Loucy (cell line): Measurements from ENCODE around the gene RCAN1.

Experiments
- H2AFZ ChIP-seq: fragments of 200-600 bp; sonication (generic); 2 replicates; pipeline ENCODE4 v1.6.0; 2016; ENCODE audit warnings: antibody characterized with exemption, mild to moderate bottlenecking, low read length, moderate library complexity
- H3F3A ChIP-seq: fragments of 200-600 bp; 2 replicates; pipeline ENCODE4 v1.6.0; 2016; ENCODE audit warnings: antibody characterized with exemption, low read depth, mild to moderate bottlenecking
- H3K27me3 ChIP-seq: fragments of 200-600 bp; sonication (generic); 2 replicates; pipeline ENCODE4 v1.6.1; 2014; ENCODE audit warnings: low read length, mild to moderate bottlenecking; ENCODE audit not compliant: insufficient read depth, poor library complexity, severe bottlenecking
- H3K36me3 ChIP-seq: fragments of 200-600 bp; sonication (generic); 2 replicates; pipeline ENCODE4 v1.6.1; 2016; ENCODE audit warnings: low read length; ENCODE audit not compliant: insufficient read depth
- H3K4me1 ChIP-seq: fragments of 200-600 bp; sonication (generic); 2 replicates; pipeline ENCODE4 v1.5.1; 2014; ENCODE audit warnings: low read length, mild to moderate bottlenecking; ENCODE audit not compliant: insufficient read depth, poor library complexity, severe bottlenecking
- H3K4me2 ChIP-seq: fragments of 200-600 bp; sonication (generic); 2 replicates; pipeline ENCODE4 v1.6.0; 2014; ENCODE audit warnings: antibody characterized with exemption, low read length, low read depth, mild to moderate bottlenecking; ENCODE audit not compliant: poor library complexity, severe bottlenecking
- H3K4me3 ChIP-seq: fragments of 200-600 bp; sonication (generic); 2 replicates; pipeline ENCODE4 v1.5.1; 2014; ENCODE audit warnings: low read length, mild to moderate bottlenecking, mixed read lengths; ENCODE audit not compliant: poor library complexity, severe bottlenecking
- H3K79me2 ChIP-seq: fragments of 200-600 bp; sonication (generic); 2 replicates; pipeline ENCODE4 v1.6.1; 2014; ENCODE audit warnings: low read length; ENCODE audit not compliant: insufficient read depth
- H3K9ac ChIP-seq: fragments of 200-600 bp; sonication (generic); 2 replicates; pipeline ENCODE4 v1.6.0; 2014; ENCODE audit warnings: mild to moderate bottlenecking, low read depth, low read length, moderate library complexity; ENCODE audit not compliant: poor library complexity, severe bottlenecking
- H3K9me2 ChIP-seq: fragments of 200-600 bp; sonication (generic); replicated peaks from 2 replicates; pipeline ENCODE4 v1.6.1; 2016; ENCODE audit warnings: low read depth, low read length, mixed read lengths
- H3K9me3 ChIP-seq: fragments of 200-600 bp; sonication (generic); 2 replicates; pipeline ENCODE4 v1.6.1; 2014; ENCODE audit warnings: mild to moderate bottlenecking, antibody characterized with exemption, low read length, low read depth; ENCODE audit not compliant: insufficient read depth
- H4K20me1 ChIP-seq: fragments of 200-600 bp; sonication (generic); 2 replicates; pipeline ENCODE4 v1.6.0; 2014; ENCODE audit warnings: antibody characterized with exemption, low read length, mild to moderate bottlenecking; ENCODE audit not compliant: insufficient read depth, poor library complexity, severe bottlenecking
- EZH2phosphoT487 ChIP-seq: fragments of 200-600 bp; IDR thresholded peaks from 2 replicates; pipeline ENCODE4 v1.6.1; 2018; ENCODE audit warnings: antibody characterized with exemption, mild to moderate bottlenecking, moderate library complexity, borderline replicate concordance
- TF ChIP-seq, protein P1 (sequence below): fragments of 200-600 bp; sonication (generic); conservative IDR thresholded peaks from 2 replicates; pipeline ENCODE4 v1.5.1; 2014; ENCODE audit warnings: mild to moderate bottlenecking, antibody characterized with exemption, low read length

RCAN1 gene

DNA sequence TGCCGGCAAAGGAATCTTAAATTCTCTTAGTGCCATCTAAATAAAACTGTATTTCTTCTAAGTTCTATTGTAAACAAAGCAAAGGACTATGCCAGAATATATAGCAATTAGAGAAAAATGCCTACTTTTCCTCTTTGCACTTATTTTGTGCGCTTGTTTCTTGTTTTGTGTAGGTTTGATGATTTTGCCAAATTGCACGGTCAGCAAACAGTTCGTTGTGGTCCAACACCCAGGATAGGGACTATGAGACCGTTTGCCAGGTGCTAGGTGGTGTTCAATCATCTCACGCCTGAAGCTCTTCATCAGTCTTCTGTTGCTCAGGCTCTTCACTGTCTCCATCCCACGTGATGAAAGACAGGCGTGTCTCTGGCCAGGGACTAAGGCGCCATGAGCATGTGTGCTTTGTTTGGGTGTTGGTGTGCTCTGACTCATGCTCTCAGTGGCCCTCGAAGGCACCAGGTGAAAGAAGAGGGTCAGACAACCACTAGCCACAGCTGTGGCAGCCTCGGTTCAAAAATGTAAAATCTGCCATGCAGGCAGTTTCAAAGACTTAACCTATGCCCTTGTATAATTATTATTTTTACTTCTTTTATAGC is 66.0 kb downstream of the RCAN1 start:
- Histone ChIP-seq H3K4me3 (no peak overlapping the region), H3K36me3 (no peaks in the 10 kb centered on the region), H2AFZ (no peak overlapping the region), H3K9me2 (no peaks in the 10 kb centered on the region), H3K9me3 (no peaks in the 10 kb centered on the region), H4K20me1 (no peaks in the 10 kb centered on the region), H3F3A (no peaks in the 10 kb centered on the region), H3K9ac (no peak overlapping the region), H3K79me2 (no peaks in the 10 kb centered on the region), H3K27me3 (no peaks in the 10 kb centered on the region), H3K4me1 (peaks cover 12% of the 10 kb centered on the region), H3K4me2 (no peak overlapping the region)
- TF ChIP-seq EZH2phosphoT487, result no peak
- TF ChIP-seq, protein P1, sequence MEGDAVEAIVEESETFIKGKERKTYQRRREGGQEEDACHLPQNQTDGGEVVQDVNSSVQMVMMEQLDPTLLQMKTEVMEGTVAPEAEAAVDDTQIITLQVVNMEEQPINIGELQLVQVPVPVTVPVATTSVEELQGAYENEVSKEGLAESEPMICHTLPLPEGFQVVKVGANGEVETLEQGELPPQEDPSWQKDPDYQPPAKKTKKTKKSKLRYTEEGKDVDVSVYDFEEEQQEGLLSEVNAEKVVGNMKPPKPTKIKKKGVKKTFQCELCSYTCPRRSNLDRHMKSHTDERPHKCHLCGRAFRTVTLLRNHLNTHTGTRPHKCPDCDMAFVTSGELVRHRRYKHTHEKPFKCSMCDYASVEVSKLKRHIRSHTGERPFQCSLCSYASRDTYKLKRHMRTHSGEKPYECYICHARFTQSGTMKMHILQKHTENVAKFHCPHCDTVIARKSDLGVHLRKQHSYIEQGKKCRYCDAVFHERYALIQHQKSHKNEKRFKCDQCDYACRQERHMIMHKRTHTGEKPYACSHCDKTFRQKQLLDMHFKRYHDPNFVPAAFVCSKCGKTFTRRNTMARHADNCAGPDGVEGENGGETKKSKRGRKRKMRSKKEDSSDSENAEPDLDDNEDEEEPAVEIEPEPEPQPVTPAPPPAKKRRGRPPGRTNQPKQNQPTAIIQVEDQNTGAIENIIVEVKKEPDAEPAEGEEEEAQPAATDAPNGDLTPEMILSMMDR, result no peak

DNA sequence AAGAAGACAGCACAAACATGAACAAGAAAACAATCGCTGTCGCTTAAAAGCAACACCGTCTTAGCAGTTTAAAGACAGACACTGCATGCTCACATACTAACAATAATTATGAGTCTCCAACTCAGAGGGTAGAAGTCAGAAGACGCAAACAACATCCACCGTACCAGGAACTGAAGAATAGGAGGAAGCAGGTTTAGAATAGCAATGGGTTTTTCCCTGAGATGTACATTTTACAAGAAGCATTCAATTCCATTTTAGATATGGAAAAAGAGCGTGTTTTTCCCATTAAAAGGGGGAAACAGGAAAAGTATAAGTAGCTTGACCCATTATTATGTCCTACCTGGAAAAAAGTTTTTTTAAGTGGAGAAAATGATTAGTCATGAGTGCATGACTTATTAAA is 68.4 kb downstream of the RCAN1 start:
- H3K9me3 ChIP-seq, result no peaks in the 10 kb centered on the region

DNA sequence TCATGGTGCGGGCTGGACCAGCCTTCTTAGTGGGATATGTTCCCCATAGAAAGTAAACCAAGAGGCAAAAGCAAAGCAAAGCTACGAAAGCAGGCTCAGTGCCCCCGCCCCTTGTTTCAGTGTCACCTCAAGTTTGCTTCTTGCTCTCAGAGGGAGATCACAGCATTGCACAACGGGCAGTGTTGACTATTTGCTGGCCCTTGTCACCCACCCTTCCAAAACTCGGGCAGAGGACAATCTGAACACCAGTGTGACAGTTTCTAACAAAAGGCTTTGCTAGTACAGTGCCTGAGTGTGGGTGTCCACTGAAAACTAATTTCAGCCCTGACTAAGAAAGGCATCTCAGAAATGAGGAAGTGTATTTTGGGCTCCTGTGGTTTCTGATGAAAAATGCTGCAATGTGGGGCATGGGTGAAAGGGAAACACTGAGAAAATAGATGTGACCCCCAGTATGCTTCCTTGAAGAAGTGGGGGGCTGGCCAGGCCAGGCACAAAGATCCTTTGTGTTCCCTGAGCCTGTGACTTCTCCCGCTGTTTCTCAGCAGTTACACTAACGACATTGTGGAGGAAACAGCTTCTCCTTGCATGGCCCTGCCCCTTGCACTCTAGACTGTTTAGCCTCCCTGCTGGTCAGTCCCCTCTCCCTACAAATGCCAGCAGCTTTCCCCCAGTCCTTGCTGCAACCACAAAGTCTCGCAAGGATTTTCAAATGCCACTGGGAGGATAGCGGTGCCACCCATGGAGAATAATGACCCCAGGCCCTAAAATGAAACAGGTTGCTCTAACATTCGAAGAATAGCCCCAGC is 69.6 kb downstream of the RCAN1 start:
- H3K79me2 ChIP-seq, result no peaks in the 10 kb centered on the region
- H3K27me3 ChIP-seq, result no peaks in the 10 kb centered on the region
- no peaks in the 10 kb centered on the region for H3K36me3 ChIP-seq
- H3K4me2 ChIP-seq, result peak overlapping the region; percentile 23
- H3K9me3 ChIP-seq, result no peaks in the 10 kb centered on the region
- TF ChIP-seq, protein P1, result no peak
- no peak for TF ChIP-seq EZH2phosphoT487
- H4K20me1 ChIP-seq, result no peaks in the 10 kb centered on the region
- H2AFZ ChIP-seq, result peak overlapping the region; percentile 25; the same call in 1 of the 2 replicates
- H3K9ac ChIP-seq, result no peak overlapping the region
- H3K4me1 ChIP-seq, result peaks cover 12% of the 10 kb centered on the region
- H3K4me3 ChIP-seq, result no peak overlapping the region
- H3K9me2 ChIP-seq, result no peaks in the 10 kb centered on the region
- H3F3A ChIP-seq, result no peaks in the 10 kb centered on the region

More for the DNA sequence above, 68.4 kb downstream of the RCAN1 start:
- H3K4me2 ChIP-seq, result no peak overlapping the region
- no peaks in the 10 kb centered on the region for H3K9me2 ChIP-seq
- no peak overlapping the region for H3K4me3 ChIP-seq
- TF ChIP-seq, protein P1, result no peak
- TF ChIP-seq EZH2phosphoT487, result no peak
- no peaks in the 10 kb centered on the region for H4K20me1 ChIP-seq
- H3K27me3 ChIP-seq, result no peaks in the 10 kb centered on the region
- no peaks in the 10 kb centered on the region for H3K79me2 ChIP-seq
- H3K9ac ChIP-seq, result no peak overlapping the region
- H3F3A ChIP-seq, result no peaks in the 10 kb centered on the region
- H2AFZ ChIP-seq, result no peak overlapping the region
- no peaks in the 10 kb centered on the region for H3K36me3 ChIP-seq
- H3K4me1 ChIP-seq, result peaks cover 12% of the 10 kb centered on the region
